ENCODE results near the gene RAD51B.

The RAD51B gene

GRCh38 chr14:68328509-68328908 is 508.9 kb downstream of the RAD51B start:
- no peak for DNase-seq (ENCODE audit: low read depth in 1 of 2, low spot score in 1 of 2)
- Histone ChIP-seq H3K27me3 (ENCODE audit: insufficient read depth, poor library complexity, severe bottlenecking) (no peaks in the 10 kb centered on the region), H3K4me3 (replicated peaks; ENCODE audit: insufficient read depth, low read length) (no peak overlapping the region), H3K27ac (replicated peaks) (no peak overlapping the region)
- TF ChIP-seq, protein P1, sequence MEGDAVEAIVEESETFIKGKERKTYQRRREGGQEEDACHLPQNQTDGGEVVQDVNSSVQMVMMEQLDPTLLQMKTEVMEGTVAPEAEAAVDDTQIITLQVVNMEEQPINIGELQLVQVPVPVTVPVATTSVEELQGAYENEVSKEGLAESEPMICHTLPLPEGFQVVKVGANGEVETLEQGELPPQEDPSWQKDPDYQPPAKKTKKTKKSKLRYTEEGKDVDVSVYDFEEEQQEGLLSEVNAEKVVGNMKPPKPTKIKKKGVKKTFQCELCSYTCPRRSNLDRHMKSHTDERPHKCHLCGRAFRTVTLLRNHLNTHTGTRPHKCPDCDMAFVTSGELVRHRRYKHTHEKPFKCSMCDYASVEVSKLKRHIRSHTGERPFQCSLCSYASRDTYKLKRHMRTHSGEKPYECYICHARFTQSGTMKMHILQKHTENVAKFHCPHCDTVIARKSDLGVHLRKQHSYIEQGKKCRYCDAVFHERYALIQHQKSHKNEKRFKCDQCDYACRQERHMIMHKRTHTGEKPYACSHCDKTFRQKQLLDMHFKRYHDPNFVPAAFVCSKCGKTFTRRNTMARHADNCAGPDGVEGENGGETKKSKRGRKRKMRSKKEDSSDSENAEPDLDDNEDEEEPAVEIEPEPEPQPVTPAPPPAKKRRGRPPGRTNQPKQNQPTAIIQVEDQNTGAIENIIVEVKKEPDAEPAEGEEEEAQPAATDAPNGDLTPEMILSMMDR (IDR thresholded peaks at IDR 0.05; ENCODE audit: insufficient read depth, low read length), result no peak
- TF ChIP-seq GABPA (IDR thresholded peaks at IDR 0.05; ENCODE audit: low read depth), result no peak
- no peak for TF ChIP-seq REST (IDR thresholded peaks at IDR 0.05; ENCODE audit: insufficient replicate concordance, low read depth)
- no peak for TF ChIP-seq SPI1 (IDR thresholded peaks at IDR 0.05; ENCODE audit: borderline replicate concordance, low read depth)
- no peak for TF ChIP-seq POLR2AphosphoS5 (IDR thresholded peaks at IDR 0.05; ENCODE audit: low read depth)

DNA sequence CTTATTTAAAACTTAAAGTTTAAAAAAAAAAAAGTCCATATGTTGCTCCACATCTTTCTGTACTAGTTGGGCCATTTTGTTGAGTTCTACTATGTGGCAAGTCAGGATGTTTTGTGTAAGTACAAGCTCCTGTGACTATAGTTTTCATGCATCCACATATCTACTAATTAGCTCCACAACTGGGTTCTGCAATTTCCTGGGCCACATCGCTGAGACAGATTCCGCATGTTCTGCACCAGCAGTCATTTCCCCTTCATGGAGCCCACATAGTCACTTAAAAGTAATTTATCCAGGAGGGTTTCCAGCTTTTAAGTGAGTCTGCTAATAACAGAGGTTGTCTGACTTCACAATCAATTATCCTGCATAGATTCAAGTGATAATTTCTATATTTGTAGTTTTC is 511.8 kb downstream of the RAD51B start:
- Histone ChIP-seq H3K27me3 (ENCODE audit: insufficient read depth, poor library complexity, severe bottlenecking) (no peaks in the 10 kb centered on the region), H3K4me3 (replicated peaks; ENCODE audit: insufficient read depth, low read length) (no peak overlapping the region), H3K27ac (replicated peaks) (no peak overlapping the region)
- TF ChIP-seq SPI1 (IDR thresholded peaks at IDR 0.05; ENCODE audit: borderline replicate concordance, low read depth) (no peak), GABPA (IDR thresholded peaks at IDR 0.05; ENCODE audit: low read depth) (no peak), POLR2AphosphoS5 (IDR thresholded peaks at IDR 0.05; ENCODE audit: low read depth) (no peak), REST (IDR thresholded peaks at IDR 0.05; ENCODE audit: insufficient replicate concordance, low read depth) (no peak)
- TF ChIP-seq, protein P1 (IDR thresholded peaks at IDR 0.05; ENCODE audit: insufficient read depth, low read length), result no peak
- no peak for DNase-seq (ENCODE audit: low read depth in 1 of 2, low spot score in 1 of 2)

GRCh38 chr14:68331991-68332390 is 512.4 kb downstream of the RAD51B start:
- Histone ChIP-seq H3K4me3 (replicated peaks; ENCODE audit: insufficient read depth, low read length) (no peak overlapping the region), H3K27me3 (ENCODE audit: insufficient read depth, poor library complexity, severe bottlenecking) (no peaks in the 10 kb centered on the region), H3K27ac (replicated peaks) (no peak overlapping the region)
- no peak for DNase-seq (ENCODE audit: low read depth in 1 of 2, low spot score in 1 of 2)
- TF ChIP-seq REST (IDR thresholded peaks at IDR 0.05; ENCODE audit: insufficient replicate concordance, low read depth), result no peak
- TF ChIP-seq SPI1 (IDR thresholded peaks at IDR 0.05; ENCODE audit: borderline replicate concordance, low read depth), result no peak
- TF ChIP-seq POLR2AphosphoS5 (IDR thresholded peaks at IDR 0.05; ENCODE audit: low read depth), result no peak
- TF ChIP-seq GABPA (IDR thresholded peaks at IDR 0.05; ENCODE audit: low read depth), result no peak
- TF ChIP-seq, protein P1 (IDR thresholded peaks at IDR 0.05; ENCODE audit: insufficient read depth, low read length), result no peak

Measured in HL-60 (cell line).